ENCODE data around the gene EBNA1BP2.

Gene EBNA1BP2

DNA sequence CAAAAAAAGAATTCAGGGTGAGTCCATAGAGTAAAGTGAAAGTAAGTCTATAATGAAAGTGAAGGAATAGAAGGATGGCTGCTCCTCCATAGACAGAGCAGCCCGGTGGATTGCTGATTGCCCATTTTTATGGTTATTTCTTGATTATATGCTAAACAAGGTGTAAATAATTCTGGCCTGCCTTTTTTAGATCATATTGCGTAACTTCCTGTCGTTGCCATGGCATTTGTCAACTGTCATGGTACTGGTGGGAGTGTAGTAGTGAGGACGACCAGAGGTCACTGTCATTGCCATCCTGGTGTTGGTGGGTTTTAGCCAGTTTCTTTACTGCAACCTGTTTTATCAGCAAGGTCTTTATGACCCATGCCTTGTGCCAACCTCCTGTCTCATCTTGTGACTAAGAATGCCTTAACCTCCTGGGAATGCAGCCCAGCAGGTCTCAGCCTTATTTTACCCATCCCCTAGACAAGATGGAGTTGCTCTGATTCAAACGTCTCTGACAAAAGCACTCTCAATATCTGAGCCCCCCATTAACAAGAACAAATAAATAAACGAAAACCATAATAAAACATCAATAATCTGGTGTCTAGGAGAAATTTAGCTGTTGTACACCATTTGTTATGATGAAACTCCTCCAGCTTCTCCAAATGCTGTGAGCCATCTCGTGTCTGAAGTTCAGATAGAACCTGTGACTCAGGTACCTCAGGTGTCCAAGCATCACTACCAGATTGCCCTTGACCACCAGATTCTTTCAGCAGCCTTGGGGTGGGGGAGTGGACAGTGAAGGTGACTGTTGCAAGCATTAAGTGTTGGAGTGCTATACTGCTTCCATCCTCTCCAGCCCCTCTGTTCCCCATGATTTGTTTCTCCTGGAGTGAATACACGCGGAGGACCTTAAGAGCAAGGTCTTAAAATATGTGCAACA is 36.0 kb downstream of the EBNA1BP2 start:
- DNase-seq (ENCODE audit: low read depth): peak; percentile 19
- no peak for TF ChIP-seq POLR2A (IDR thresholded peaks at IDR 0.05; ENCODE audit: extremely low read depth, insufficient read length)
- no peak for TF ChIP-seq MYC (IDR thresholded peaks at IDR 0.05; ENCODE audit: low read depth, low read length)
- TF ChIP-seq, protein P1, sequence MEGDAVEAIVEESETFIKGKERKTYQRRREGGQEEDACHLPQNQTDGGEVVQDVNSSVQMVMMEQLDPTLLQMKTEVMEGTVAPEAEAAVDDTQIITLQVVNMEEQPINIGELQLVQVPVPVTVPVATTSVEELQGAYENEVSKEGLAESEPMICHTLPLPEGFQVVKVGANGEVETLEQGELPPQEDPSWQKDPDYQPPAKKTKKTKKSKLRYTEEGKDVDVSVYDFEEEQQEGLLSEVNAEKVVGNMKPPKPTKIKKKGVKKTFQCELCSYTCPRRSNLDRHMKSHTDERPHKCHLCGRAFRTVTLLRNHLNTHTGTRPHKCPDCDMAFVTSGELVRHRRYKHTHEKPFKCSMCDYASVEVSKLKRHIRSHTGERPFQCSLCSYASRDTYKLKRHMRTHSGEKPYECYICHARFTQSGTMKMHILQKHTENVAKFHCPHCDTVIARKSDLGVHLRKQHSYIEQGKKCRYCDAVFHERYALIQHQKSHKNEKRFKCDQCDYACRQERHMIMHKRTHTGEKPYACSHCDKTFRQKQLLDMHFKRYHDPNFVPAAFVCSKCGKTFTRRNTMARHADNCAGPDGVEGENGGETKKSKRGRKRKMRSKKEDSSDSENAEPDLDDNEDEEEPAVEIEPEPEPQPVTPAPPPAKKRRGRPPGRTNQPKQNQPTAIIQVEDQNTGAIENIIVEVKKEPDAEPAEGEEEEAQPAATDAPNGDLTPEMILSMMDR (IDR thresholded peaks at IDR 0.05; ENCODE audit: low read depth, low read length): no peak
- TF ChIP-seq, protein P2, sequence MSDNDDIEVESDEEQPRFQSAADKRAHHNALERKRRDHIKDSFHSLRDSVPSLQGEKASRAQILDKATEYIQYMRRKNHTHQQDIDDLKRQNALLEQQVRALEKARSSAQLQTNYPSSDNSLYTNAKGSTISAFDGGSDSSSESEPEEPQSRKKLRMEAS (IDR thresholded peaks at IDR 0.05; ENCODE audit: low read depth, low read length): no peak
- H3K4me3 ChIP-seq (ENCODE audit: low read depth, low read length): no peak overlapping the region

DNA sequence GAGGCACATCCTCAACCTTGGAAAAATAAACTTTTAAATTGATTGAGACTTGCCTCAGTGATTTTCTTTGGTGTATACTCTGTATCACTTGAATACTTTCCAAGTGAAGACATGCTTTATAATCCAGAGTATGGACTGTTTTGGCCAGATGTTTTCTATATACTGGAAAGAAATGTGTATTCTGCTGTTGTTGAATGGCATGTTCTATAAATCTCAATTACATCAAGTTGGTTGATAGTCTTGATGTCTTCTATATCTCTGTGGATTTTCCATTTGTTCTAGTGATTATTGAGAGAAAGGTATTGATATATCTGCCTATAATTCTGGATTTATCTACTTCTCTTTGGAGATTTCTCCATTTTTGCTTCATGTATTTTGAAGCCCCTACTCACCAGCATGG is 37.5 kb downstream of the EBNA1BP2 start:
- TF ChIP-seq POLR2A (IDR thresholded peaks at IDR 0.05; ENCODE audit: extremely low read depth, insufficient read length): no peak
- no peak overlapping the region for H3K4me3 ChIP-seq (ENCODE audit: low read depth, low read length)
- no peak for DNase-seq (ENCODE audit: low read depth)

DNA sequence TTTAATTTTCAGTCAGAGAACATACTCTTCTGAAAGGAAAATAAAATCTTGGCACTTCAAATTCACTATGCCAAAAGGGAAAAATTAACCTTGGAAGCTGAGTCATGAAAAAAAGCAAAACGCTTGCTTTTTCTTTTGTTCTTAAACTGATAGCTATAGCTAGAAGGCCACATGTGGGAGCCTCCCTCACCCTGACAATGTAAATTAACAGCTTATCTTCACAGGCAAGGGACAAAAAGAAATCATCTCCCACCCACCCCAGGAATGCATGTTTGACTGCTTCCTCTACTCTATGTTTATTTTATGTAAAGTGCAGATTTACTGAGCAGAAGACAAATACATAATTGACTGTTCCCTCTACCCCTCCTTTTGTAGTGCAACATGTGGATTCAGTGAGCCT is 38.0 kb downstream of the EBNA1BP2 start:
- TF ChIP-seq, protein P1 (IDR thresholded peaks at IDR 0.05; ENCODE audit: low read depth, low read length): no peak
- TF ChIP-seq, protein P2 (IDR thresholded peaks at IDR 0.05; ENCODE audit: low read depth, low read length): no peak
- no peak for TF ChIP-seq MYC (IDR thresholded peaks at IDR 0.05; ENCODE audit: low read depth, low read length)
- no peak for TF ChIP-seq POLR2A (IDR thresholded peaks at IDR 0.05; ENCODE audit: extremely low read depth, insufficient read length)
- no peak for DNase-seq (ENCODE audit: low read depth)
- no peak overlapping the region for H3K4me3 ChIP-seq (ENCODE audit: low read depth, low read length)

DNA sequence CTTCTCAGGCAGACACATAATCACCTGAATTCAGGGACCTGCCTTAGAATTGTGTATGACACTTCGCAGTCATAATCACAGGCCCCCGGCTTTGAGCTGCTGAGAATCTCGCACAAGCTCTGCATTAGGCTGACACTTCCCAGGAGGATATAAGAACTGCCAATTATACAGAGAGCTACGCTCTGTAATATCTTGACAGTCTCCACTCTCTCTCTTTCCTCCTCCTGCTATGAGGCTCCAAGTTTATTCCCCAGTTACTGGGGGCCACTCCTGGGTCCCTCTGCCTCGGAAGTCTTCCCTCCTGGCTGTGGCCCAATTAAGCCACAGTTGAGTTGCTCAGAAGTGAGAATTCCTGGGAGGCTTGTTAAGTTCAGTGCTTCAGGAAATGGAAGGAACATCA is 42.7 kb downstream of the EBNA1BP2 start:
- no peak overlapping the region for H3K4me3 ChIP-seq (ENCODE audit: low read depth, low read length)
- TF ChIP-seq MYC (IDR thresholded peaks at IDR 0.05; ENCODE audit: low read depth, low read length) (no peak), POLR2A (IDR thresholded peaks at IDR 0.05; ENCODE audit: extremely low read depth, insufficient read length) (no peak)
- TF ChIP-seq, protein P2 (IDR thresholded peaks at IDR 0.05; ENCODE audit: low read depth, low read length): no peak
- TF ChIP-seq, protein P1 (IDR thresholded peaks at IDR 0.05; ENCODE audit: low read depth, low read length): no peak
- no peak for DNase-seq (ENCODE audit: low read depth)

DNA sequence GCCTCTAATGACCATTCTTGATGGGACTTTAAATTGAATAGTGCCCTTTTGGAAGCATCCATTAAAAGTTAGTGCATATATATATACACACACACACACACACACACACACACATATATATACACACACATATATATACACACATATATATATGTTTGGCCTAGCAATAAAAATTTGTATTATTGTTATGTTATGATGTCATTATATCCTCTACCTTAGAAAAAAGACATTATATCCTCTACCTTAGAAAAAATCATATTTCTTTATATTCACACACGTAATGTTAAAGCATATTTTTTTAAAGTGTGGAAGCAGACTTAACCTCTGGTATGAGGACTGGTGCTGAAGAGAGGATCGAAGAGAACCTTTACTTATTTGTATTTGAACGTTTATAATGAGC is 43.3 kb downstream of the EBNA1BP2 start:
- no peak overlapping the region for H3K4me3 ChIP-seq (ENCODE audit: low read depth, low read length)
- TF ChIP-seq, protein P2 (IDR thresholded peaks at IDR 0.05; ENCODE audit: low read depth, low read length): no peak
- TF ChIP-seq, protein P1 (IDR thresholded peaks at IDR 0.05; ENCODE audit: low read depth, low read length): no peak
- TF ChIP-seq MYC (IDR thresholded peaks at IDR 0.05; ENCODE audit: low read depth, low read length) (no peak), POLR2A (IDR thresholded peaks at IDR 0.05; ENCODE audit: extremely low read depth, insufficient read length) (no peak)
- DNase-seq (ENCODE audit: low read depth): no peak

DNA sequence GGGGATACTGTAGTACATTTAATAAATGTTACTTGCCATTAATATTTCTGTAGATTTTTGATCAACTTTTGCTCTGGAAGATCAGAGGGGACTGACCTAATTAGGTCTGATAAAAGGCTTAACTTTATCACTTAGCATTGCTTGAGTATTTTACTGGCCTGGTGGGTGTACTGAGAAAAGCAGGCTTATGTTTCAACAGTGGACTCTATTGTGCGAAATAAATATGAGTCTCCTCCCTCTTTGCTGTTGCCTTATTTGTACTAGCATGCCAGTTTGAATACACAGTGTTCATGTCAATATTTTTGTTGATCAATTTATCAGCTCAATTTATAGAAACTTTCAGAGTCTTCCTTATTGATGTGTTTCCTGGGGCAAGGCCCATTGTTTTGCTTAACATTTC is 49.1 kb downstream of the EBNA1BP2 start:
- no peak for DNase-seq (ENCODE audit: low read depth)
- H3K4me3 ChIP-seq (ENCODE audit: low read depth, low read length): no peak overlapping the region
- TF ChIP-seq POLR2A (IDR thresholded peaks at IDR 0.05; ENCODE audit: extremely low read depth, insufficient read length) (no peak), MYC (IDR thresholded peaks at IDR 0.05; ENCODE audit: low read depth, low read length) (no peak)
- TF ChIP-seq, protein P1 (IDR thresholded peaks at IDR 0.05; ENCODE audit: low read depth, low read length): no peak
- TF ChIP-seq, protein P2 (IDR thresholded peaks at IDR 0.05; ENCODE audit: low read depth, low read length): no peak
